Naive thymus-derived CD4-positive, alpha-beta T cell (primary cell): ENCODE data around the gene YES1. TPM values are rescaled to one million over a fixed set of nuclear protein-coding genes. Genes with fewer than 3 reads are reported as not detected.

Source experiments
- ATAC-seq: fragments of 150-1000 bp; cut with Tn5 transposase; 2 replicates; pipeline ENCODE4 v1.10.0; 2021; ENCODE audit warnings: mild to moderate bottlenecking, moderate library complexity
- CTCF ChIA-PET: fragments of 350-600 bp; sonication (Branson Sonifier 250); formaldehyde crosslinking; loops from one replicate; lab custom pipeline; 2021; ENCODE audit warnings: antibody characterized with exemption; lab: Charles Lee
- POLR2A ChIA-PET: fragments of 350-600 bp; sonication (Branson Sonifier 250); formaldehyde crosslinking; loops from one replicate; lab custom pipeline; 2021; ENCODE audit warnings: antibody characterized with exemption, inconsistent platforms; lab: Charles Lee
- DNase-seq, 9 donors: peaks; one replicate each; pipeline versions ENCODE4 v3.0.0 to v3.0.0-alpha.2; 2020 to 2022; ENCODE audit warnings: mixed read lengths in 1 of 9
- H3K27ac ChIP-seq: one replicate; pipeline ENCODE4 v1.7.0; 2013; ENCODE audit warnings: mild to moderate bottlenecking, low read depth, low read length, moderate library complexity
- H3K27me3 ChIP-seq, 2 donors: one replicate each; pipeline ENCODE4 v1.7.0; 2013; ENCODE audit warnings: low read length in 2 of 2, mild to moderate bottlenecking in 2 of 2, moderate library complexity in 2 of 2; ENCODE audit not compliant: control insufficient read depth in 2 of 2, insufficient read depth in 2 of 2
- H3K36me3 ChIP-seq, 3 experiments: 1 replicate in 2 of 3; 2 replicates in 1 of 3; pipeline ENCODE4 v1.7.0; 2013; ENCODE audit warnings: low read length in 3 of 3, mild to moderate bottlenecking in 3 of 3, moderate library complexity in 1 of 3; ENCODE audit not compliant: insufficient read depth in 3 of 3, control insufficient read depth in 2 of 3
- H3K4me1 ChIP-seq, 2 donors: one replicate each; pipeline ENCODE4 v1.7.0; 2013; ENCODE audit warnings: low read length in 2 of 2, mild to moderate bottlenecking in 2 of 2, moderate library complexity in 1 of 2; ENCODE audit not compliant: control insufficient read depth in 2 of 2, insufficient read depth in 2 of 2
- H3K4me3 ChIP-seq: 2 replicates; pipeline ENCODE4 v1.7.0; 2013; ENCODE audit warnings: mild to moderate bottlenecking, low read length
- H3K9me3 ChIP-seq, 3 experiments: 1 replicate in 2 of 3; 2 replicates in 1 of 3; pipeline ENCODE4 v1.7.0; 2013; ENCODE audit warnings: low read length in 3 of 3; ENCODE audit not compliant: control insufficient read depth in 2 of 3
- H3K27ac Mint-ChIP-seq, 9 donors: one replicate each; pipeline ENCODE4 v1.8.0; 2020 to 2022; ENCODE audit warnings: mixed read lengths in 9 of 9, mild to moderate bottlenecking in 8 of 9, moderate library complexity in 5 of 9, inconsistent platforms in 2 of 9
- H3K27me3 Mint-ChIP-seq, 5 donors: one replicate each; pipeline ENCODE4 v1.8.0; 2021 to 2022; ENCODE audit warnings: mixed read lengths in 5 of 5, mild to moderate bottlenecking in 1 of 5
- H3K36me3 Mint-ChIP-seq, 5 donors: one replicate each; pipeline ENCODE4 v1.8.0; 2020 to 2022; ENCODE audit warnings: mixed read lengths in 5 of 5, mild to moderate bottlenecking in 3 of 5, inconsistent platforms in 1 of 5
- H3K4me1 Mint-ChIP-seq, 7 donors: one replicate each; pipeline ENCODE4 v1.8.0; 2020 to 2022; ENCODE audit warnings: mixed read lengths in 7 of 7, mild to moderate bottlenecking in 3 of 7, inconsistent platforms in 1 of 7
- H3K4me3 Mint-ChIP-seq, 10 donors: one replicate each; pipeline ENCODE4 v1.8.0; 2020 to 2022; ENCODE audit warnings: mild to moderate bottlenecking in 10 of 10, mixed read lengths in 10 of 10, moderate library complexity in 6 of 10, inconsistent platforms in 2 of 10
- H3K9me3 Mint-ChIP-seq, 11 donors: one replicate each; pipeline ENCODE4 v1.8.0; 2020 to 2022; ENCODE audit warnings: mixed read lengths in 11 of 11, mild to moderate bottlenecking in 4 of 11, inconsistent platforms in 1 of 11, moderate library complexity in 1 of 11
- intact Hi-C, 2 donors: fragments of 100-400 bp; cut with micrococcal nuclease; formaldehyde crosslinking; loops; one replicate each; pipeline ENCODE4 v1.15.1; 2023
- polyA plus RNA-seq, 2 donors: library from polyadenylated mRNA; unstranded; fragments of 300-500 nt; fragmentation: Illumina TruSeq; gene quantifications; one replicate each; pipeline ENCODE4 v1.2.3, GENCODE V29; 2021
- total RNA-seq, 6 experiments: library from RNA in 5 of 6; stranded (reverse) in 5 of 6; gene quantifications; 1 replicate in 5 of 6; 2 replicates in 1 of 6; pipeline ENCODE4 v1.2.3 and lab custom pipeline; 2021 to 2026

Gene YES1
- total and polyA plus RNA-seq, 7 experiments from 2014 or later: 0.66 to 15.8 (median 14.7) TPM

DNA sequence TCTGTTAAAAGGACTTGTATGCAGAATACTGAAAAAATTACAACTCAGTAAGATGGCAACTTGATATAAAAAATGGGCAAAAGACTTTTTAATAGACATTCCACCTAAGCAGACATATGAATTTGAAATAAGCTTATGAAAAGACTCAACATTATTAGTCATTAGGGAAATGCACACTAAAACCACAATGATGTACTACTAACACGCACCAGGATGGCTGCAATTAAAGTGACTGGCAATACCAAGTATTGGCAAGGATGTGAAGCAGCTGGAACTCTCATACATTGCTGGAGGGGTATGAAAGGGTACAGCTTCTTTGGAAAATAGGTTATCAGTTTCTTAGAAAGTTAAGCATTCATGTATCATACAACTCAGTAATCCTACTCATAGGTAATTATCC, 96.4 kb downstream of the YES1 start:
- intact Hi-C loops: loop anchor here in 1 of 2 donors (10.0 kb wide), 1 partner anchor 1859 kb away; the partner anchor contains the start of genes METTL4 and NDC80
- ATAC-seq (no peak), DNase-seq (no peak)
- H3K4me3 Mint-ChIP-seq: no peak overlapping the region
- ChIA-PET CTCF (interaction anchor here (0.6 to 2.0 kb wide), 4 partner anchors 8 to 124 kb away, joined by 3 to 7 read pairs (median 4); no protein-coding TSS in a partner anchor), POLR2A (no interaction called here)
- no peak overlapping the region for H3K27ac ChIP-seq
- no peaks in the 10 kb centered on the region for H3K27me3 ChIP-seq
- H3K36me3 Mint-ChIP-seq: peaks cover 0 to 3% (median 0%) of the 10 kb centered on the region in 5 donors
- H3K9me3 Mint-ChIP-seq: peaks cover 0 to 9% (median 0%) of the 10 kb centered on the region in 11 donors
- peak overlapping the region in 2 of 9 donors; percentile 2 to 43 for H3K27ac Mint-ChIP-seq
- H3K4me1 ChIP-seq: peaks cover 2 to 7% of the 10 kb centered on the region in 2 donors
- no peaks in the 10 kb centered on the region for H3K27me3 Mint-ChIP-seq
- no peak overlapping the region for H3K4me3 ChIP-seq
- no peaks in the 10 kb centered on the region for H3K36me3 ChIP-seq
- peaks cover 5 to 17% (median 11%) of the 10 kb centered on the region in 7 donors for H3K4me1 Mint-ChIP-seq
- no peaks in the 10 kb centered on the region for H3K9me3 ChIP-seq

DNA sequence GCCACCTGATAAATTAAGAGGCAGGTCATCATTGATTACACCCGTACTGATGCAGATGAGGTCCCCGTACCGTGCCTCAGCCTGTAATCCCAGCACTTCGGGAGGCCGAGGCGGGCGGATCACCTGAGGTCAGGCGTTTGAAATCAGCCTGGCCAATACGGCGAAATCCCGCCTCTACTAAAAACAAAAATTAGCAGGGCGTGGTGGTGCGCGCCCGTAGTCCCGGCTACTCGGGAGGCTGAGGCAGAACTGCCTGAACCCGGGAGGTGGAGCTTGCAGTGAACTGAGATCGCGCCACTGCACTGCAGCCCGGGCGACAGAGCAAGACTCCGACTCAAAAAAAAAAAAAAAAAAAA, 98.9 kb downstream of the YES1 start:
- Histone ChIP-seq H3K27me3 (no peaks in the 10 kb centered on the region), H3K9me3 (no peaks in the 10 kb centered on the region), H3K4me3 (peak overlapping the region; percentile 25), H3K36me3 (no peaks in the 10 kb centered on the region), H3K27ac (no peak overlapping the region), H3K4me1 (peaks cover 8 to 12% of the 10 kb centered on the region in 2 donors)
- Mint-ChIP-seq H3K4me1 (peaks cover 18 to 36% (median 35%) of the 10 kb centered on the region in 7 donors), H3K4me3 (peak overlapping the region; percentile 69 to 98 (median 80)), H3K36me3 (peaks cover 9 to 14% (median 11%) of the 10 kb centered on the region in 5 donors), H3K9me3 (peaks cover 0 to 9% (median 0%) of the 10 kb centered on the region in 11 donors), H3K27ac (peak overlapping the region in 6 of 9 donors; percentile 42 to 81 (median 60)), H3K27me3 (no peaks in the 10 kb centered on the region)
- CTCF ChIA-PET: interaction anchor here (1.0 to 1.1 kb wide), 3 partner anchors 34 to 126 kb away, joined by 3 to 4 read pairs (median 4); no protein-coding TSS in a partner anchor
- no peak for ATAC-seq
- intact Hi-C loops: loop anchor here (2.0 to 10.0 kb wide), 6 partner anchors 30 to 1862 kb away; partner anchors contain the start of genes CLUL1 (in 2 of the 2), METTL4 (in 1 of the 2), NDC80 (in 1 of the 2) and THOC1 (in 1 of the 2)
- peak in 2 of 9 donors; percentile 10 to 31 for DNase-seq
- POLR2A ChIA-PET: interaction anchor here (0.9 to 1.9 kb wide), 3 partner anchors 100 to 117 kb away, joined by 3 to 12 read pairs (median 8); no protein-coding TSS in a partner anchor

DNA sequence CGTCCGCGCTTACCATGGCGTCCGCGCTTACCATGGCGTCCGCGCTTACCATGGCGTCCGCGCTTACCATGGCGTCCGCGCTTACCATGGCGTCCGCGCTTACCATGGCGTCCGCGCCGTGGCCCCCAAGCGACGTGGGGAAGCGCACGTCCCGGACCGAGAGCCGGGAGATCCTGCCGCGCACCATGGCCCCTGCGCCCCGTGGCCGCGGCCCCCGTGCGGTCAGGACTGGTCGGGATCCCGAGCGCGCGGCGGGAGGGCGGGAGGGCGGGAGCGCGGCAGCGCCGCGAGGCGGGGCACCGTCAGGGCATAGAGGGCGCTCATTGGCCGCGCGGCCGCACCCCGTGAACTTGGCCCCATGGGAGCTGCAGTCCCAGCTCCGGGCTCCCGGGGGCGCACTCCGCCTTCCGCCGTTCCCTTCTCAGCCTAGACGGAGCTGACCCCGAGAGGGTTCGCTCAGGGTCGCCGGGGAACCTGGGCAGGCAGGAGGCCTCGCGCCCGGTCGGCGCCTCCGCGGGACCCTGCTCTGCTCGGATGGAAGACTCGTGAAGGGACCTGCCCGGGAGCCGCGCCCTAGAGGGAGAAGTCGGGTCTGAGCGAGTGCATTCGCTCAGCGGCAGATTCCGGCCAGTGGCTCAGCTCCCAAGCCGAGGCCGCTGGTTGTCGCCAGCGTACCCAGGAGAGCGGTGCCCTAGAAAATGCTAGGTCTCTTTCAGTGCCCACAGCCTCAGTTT, 99.5 kb downstream of the YES1 start, which contains the start of gene ENOSF1:
ENOSF1 (minus strand) TSS at position 230 of the 734 bp plus-strand sequence; CDS start at position 187, 43 bp downstream.
- peak; percentile 94 for ATAC-seq
- intact Hi-C loops: loop anchor here (1.0 to 10.0 kb wide), 10 partner anchors 30 to 1862 kb away; partner anchors contain the start of genes CLUL1 (in 2 of the 2), THOC1 (in 2 of the 2), USP14 (in 2 of the 2) and YES1 (in 2 of the 2)
- POLR2A ChIA-PET: interaction anchor here (0.7 to 1.9 kb wide), 4 partner anchors 101 to 445 kb away, joined by 3 to 12 read pairs (median 6); partner anchors contain the start of gene THOC1
- H3K36me3 Mint-ChIP-seq: peaks cover 9 to 16% (median 11%) of the 10 kb centered on the region in 5 donors
- peak within 1 kb of the TSS; percentile 84 to 98 (median 92) for H3K4me3 Mint-ChIP-seq
- peaks cover 20 to 39% (median 36%) of the 10 kb centered on the region in 7 donors for H3K4me1 Mint-ChIP-seq
- H3K9me3 Mint-ChIP-seq: peaks cover 0 to 9% (median 0%) of the 10 kb centered on the region in 11 donors
- no peaks in the 10 kb centered on the region for H3K27me3 Mint-ChIP-seq
- peak within 1 kb of the TSS; percentile 95 for H3K4me3 ChIP-seq
- peak within 1 kb of the TSS; percentile 76 for H3K27ac ChIP-seq
- H3K9me3 ChIP-seq: no peaks in the 10 kb centered on the region
- peak; percentile 68 to 93 (median 80) for DNase-seq
- H3K27me3 ChIP-seq: no peaks in the 10 kb centered on the region
- peaks cover 8 to 12% of the 10 kb centered on the region in 2 donors for H3K4me1 ChIP-seq
- H3K36me3 ChIP-seq: no peaks in the 10 kb centered on the region
- CTCF ChIA-PET: interaction anchor here (0.6 to 1.1 kb wide), 5 partner anchors 16 to 127 kb away, joined by 3 to 4 read pairs (median 4); no protein-coding TSS in a partner anchor
- H3K27ac Mint-ChIP-seq: peak within 1 kb of the TSS; percentile 88 to 99 (median 98)

DNA sequence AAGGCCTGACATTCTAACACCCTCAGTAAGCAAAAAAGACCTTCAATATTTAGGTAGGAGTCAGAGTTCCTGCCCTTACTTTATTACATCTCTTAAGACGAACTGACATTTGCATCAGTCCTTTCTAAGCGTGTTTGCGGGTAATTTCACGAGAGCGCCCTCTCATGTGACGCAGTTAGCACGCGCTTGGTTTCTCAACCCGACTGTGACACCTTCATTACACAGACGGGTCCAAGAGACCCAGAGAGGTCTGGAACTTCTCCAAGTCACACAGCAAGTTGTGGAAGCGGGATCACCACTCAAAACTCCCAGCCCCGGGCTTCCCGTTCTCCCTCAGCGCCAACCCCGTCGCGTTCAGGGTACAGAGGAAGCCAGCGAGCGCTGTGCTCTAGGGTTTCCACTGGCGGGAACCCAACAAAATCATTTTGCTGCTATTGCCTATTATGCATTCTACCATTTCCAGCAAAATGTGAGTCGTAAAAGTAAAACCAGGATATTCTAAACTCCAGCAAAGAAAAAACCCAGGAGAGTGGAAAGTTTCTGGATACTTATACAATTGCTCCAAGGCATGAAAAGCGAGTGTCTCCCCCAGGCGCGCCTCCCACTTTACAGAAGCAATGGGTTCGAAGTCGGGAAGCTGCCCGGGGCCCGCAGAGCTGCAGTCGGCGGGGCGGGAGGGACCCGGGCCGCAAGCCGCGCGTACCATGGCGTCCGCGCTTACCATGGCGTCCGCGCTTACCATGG, 100.2 kb downstream of the YES1 start:
- H3K27ac Mint-ChIP-seq: peak overlapping the region; percentile 88 to 99 (median 98)
- H3K4me1 Mint-ChIP-seq: peaks cover 20 to 41% (median 36%) of the 10 kb centered on the region in 7 donors
- H3K4me1 ChIP-seq: peaks cover 8 to 12% of the 10 kb centered on the region in 2 donors
- peak overlapping the region; percentile 95 for H3K4me3 ChIP-seq
- no peaks in the 10 kb centered on the region for H3K27me3 Mint-ChIP-seq
- H3K27ac ChIP-seq: peak overlapping the region; percentile 76
- no peaks in the 10 kb centered on the region for H3K36me3 ChIP-seq
- POLR2A ChIA-PET: interaction anchor here (0.7 to 1.9 kb wide), 4 partner anchors 101 to 444 kb away, joined by 3 to 12 read pairs (median 6); partner anchors contain the start of gene THOC1
- peak overlapping the region; percentile 84 to 98 (median 92) for H3K4me3 Mint-ChIP-seq
- no peaks in the 10 kb centered on the region for H3K9me3 ChIP-seq
- ATAC-seq (peak; percentile 75), DNase-seq (peak; percentile 47 to 86 (median 79))
- no peaks in the 10 kb centered on the region for H3K27me3 ChIP-seq
- H3K9me3 Mint-ChIP-seq: peaks cover 0 to 9% (median 0%) of the 10 kb centered on the region in 11 donors
- CTCF ChIA-PET: interaction anchor here (0.6 to 1.1 kb wide), 5 partner anchors 16 to 128 kb away, joined by 3 to 4 read pairs (median 4); no protein-coding TSS in a partner anchor
- H3K36me3 Mint-ChIP-seq: peaks cover 9 to 19% (median 11%) of the 10 kb centered on the region in 5 donors
- intact Hi-C loops: loop anchor here (1.0 to 10.0 kb wide), 15 partner anchors 15 to 1863 kb away; partner anchors contain the start of genes CLUL1 (in 2 of the 2), THOC1 (in 2 of the 2), USP14 (in 2 of the 2) and YES1 (in 2 of the 2)

DNA sequence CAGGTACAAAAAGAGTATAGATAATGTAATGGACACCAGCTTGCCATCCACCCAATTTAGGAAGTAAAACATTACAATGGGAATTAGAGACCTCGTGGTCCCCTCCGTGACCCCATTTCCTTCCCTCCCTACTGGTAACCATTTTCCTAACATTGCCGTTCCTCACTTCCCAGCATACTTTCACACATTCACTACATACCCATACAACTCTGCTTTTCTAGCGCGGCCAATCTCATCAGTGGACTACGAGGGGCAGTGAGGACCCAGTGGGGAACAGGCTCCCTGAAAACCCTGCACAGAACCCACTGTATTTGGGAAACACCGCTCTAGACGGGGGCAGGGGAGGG, 100.8 kb downstream of the YES1 start:
- Histone ChIP-seq H3K9me3 (no peaks in the 10 kb centered on the region), H3K4me3 (peak overlapping the region; percentile 95), H3K27me3 (no peaks in the 10 kb centered on the region), H3K4me1 (peaks cover 8 to 12% of the 10 kb centered on the region in 2 donors), H3K27ac (peak overlapping the region; percentile 76), H3K36me3 (peaks cover 0 to 2% (median 0%) of the 10 kb centered on the region in 3 experiments)
- DNase-seq: no peak
- no peak for ATAC-seq
- Mint-ChIP-seq H3K4me1 (peaks cover 21 to 45% (median 38%) of the 10 kb centered on the region in 7 donors), H3K9me3 (peaks cover 0 to 9% (median 0%) of the 10 kb centered on the region in 11 donors), H3K27ac (peak overlapping the region; percentile 88 to 99 (median 98)), H3K4me3 (peak overlapping the region; percentile 84 to 98 (median 92)), H3K27me3 (no peaks in the 10 kb centered on the region), H3K36me3 (peaks cover 9 to 22% (median 14%) of the 10 kb centered on the region in 5 donors)
- CTCF ChIA-PET: interaction anchor here (1.2 kb wide), 1 partner anchor 87 kb away, joined by 3 read pairs; no protein-coding TSS in a partner anchor
- intact Hi-C loops: loop anchor here (1.0 to 10.0 kb wide), 9 partner anchors 14 to 1864 kb away; partner anchors contain the start of genes METTL4 (in 1 of the 2), NDC80 (in 1 of the 2), THOC1 (in 1 of the 2) and USP14 (in 1 of the 2)
- POLR2A ChIA-PET: interaction anchor here (1.0 to 1.2 kb wide), 2 partner anchors 12 to 119 kb away, joined by 4 to 5 read pairs; no protein-coding TSS in a partner anchor
